HCT116 (cell line): ENCODE results near the gene CELF4. TPM values are rescaled to one million over a fixed set of nuclear protein-coding genes. Genes with fewer than 3 reads are reported as not detected.

Experiments
- ATAC-seq: fragments of 200-7000 bp; cut with Tn5 transposase; 2 replicates; pipeline ENCODE4 v1.9.1; 2020; ENCODE audit warnings: mild to moderate bottlenecking, moderate library complexity
- BruUV-seq: library from RNA; stranded (reverse); fragments of 400-500 nt; replicated peaks from 2 replicates; lab custom pipeline; 2021; lab: Mats Ljungman, UMichigan
- CTCF ChIA-PET: fragments of 300-600 bp; sonication (Branson Sonifier 250); formaldehyde crosslinking; loops from one replicate; lab custom pipeline; 2021; ENCODE audit warnings: antibody characterized with exemption; lab: Charles Lee
- POLR2A ChIA-PET: fragments of 300-600, 350-600 bp; sonication (Branson Sonifier 250); formaldehyde crosslinking; loops from one replicate; lab custom pipeline; 2021; ENCODE audit warnings: antibody characterized with exemption; lab: Charles Lee
- RAD21 ChIA-PET, 2 experiments: fragments of 300-600 bp; sonication (Branson Sonifier 250); formaldehyde crosslinking; loops; one replicate each; lab custom pipeline; 2023; ENCODE audit warnings: low total read pairs in 2 of 2; ENCODE audit not compliant: uncharacterized antibody in 2 of 2, unreplicated experiment in 2 of 2, low non-redundant PET in 1 of 2; lab: Charles Lee
- DNase-seq: peaks from one replicate; pipeline ENCODE4 v3.0.0-alpha.2; 2010; ENCODE audit warnings: low read depth, low spot score
- H2AFZ ChIP-seq: fragments of 200-600 bp; shearing (Covaris generic), sonication (generic); 2 replicates; pipeline ENCODE4 v1.6.1; 2017; ENCODE audit warnings: low read depth, mixed run types, mixed read lengths, antibody characterized with exemption, low read length; ENCODE audit not compliant: poor library complexity, severe bottlenecking
- H3K27ac ChIP-seq: 2 replicates; pipeline ENCODE4 v1.5.1; 2012; ENCODE audit warnings: low read depth, low read length
- H3K27me3 ChIP-seq: fragments of 200-600 bp; sonication (generic); 2 replicates; pipeline ENCODE4 v1.6.1; 2016; ENCODE audit warnings: mixed run types, low read length, mixed read lengths; ENCODE audit not compliant: insufficient read depth
- H3K36me3 ChIP-seq, 2 experiments: fragments of 200-500 bp in 1 of 2; fragments of 200-600 bp in 1 of 2; sonication (Bioruptor generic) in 1 of 2; sonication (generic) in 1 of 2; 2 replicates each; pipeline versions ENCODE4 v1.5.1 to v1.6.1; 2014 to 2016; ENCODE audit warnings: low read length in 2 of 2, inconsistent platforms in 1 of 2, mixed read lengths in 1 of 2, mixed run types in 1 of 2; ENCODE audit not compliant: insufficient read depth in 2 of 2, control insufficient read depth in 1 of 2
- H3K4me1 ChIP-seq, 2 experiments: fragments of 200-600 bp in 1 of 2; sonication (generic) in 1 of 2; 2 replicates each; pipeline versions ENCODE4 v1.5.1 to v1.6.1; 2012 to 2017; ENCODE audit warnings: low read length in 2 of 2, inconsistent platforms in 1 of 2, mild to moderate bottlenecking in 1 of 2, mixed read lengths in 1 of 2, mixed run types in 1 of 2, moderate library complexity in 1 of 2; ENCODE audit not compliant: insufficient read depth in 2 of 2, control insufficient read depth in 1 of 2
- H3K4me2 ChIP-seq: fragments of 200-600 bp; sonication (generic); 2 replicates; pipeline ENCODE4 v1.6.1; 2017; ENCODE audit warnings: mixed run types, low read length, mixed read lengths
- H3K4me3 ChIP-seq, 2 experiments: fragments of 200-600 bp in 1 of 2; sonication (generic) in 1 of 2; replicated peaks in 1 of 2; 2 replicates each; pipeline ENCODE4 v1.5.1; 2011 to 2016; ENCODE audit warnings: low read length in 2 of 2, control low read depth in 1 of 2, low read depth in 1 of 2, mild to moderate bottlenecking in 1 of 2, mixed read lengths in 1 of 2, mixed run types in 1 of 2
- H3K79me2 ChIP-seq: fragments of 200-600 bp; sonication (generic); 2 replicates; pipeline ENCODE4 v1.6.1; 2017; ENCODE audit warnings: mild to moderate bottlenecking, mixed run types, low read length, moderate library complexity, mixed read lengths; ENCODE audit not compliant: insufficient read depth
- H3K9ac ChIP-seq: fragments of 200-600 bp; sonication (generic); 2 replicates; pipeline ENCODE4 v1.6.1; 2016; ENCODE audit warnings: low read length, mixed read lengths
- H3K9me2 ChIP-seq: fragments of 200-600 bp; sonication (generic), shearing (Covaris generic); 2 replicates; pipeline ENCODE4 v1.6.1; 2017; ENCODE audit warnings: mixed run types, mild to moderate bottlenecking, moderate library complexity; ENCODE audit not compliant: insufficient read depth
- H3K9me3 ChIP-seq, 2 experiments: fragments of 200-500 bp in 1 of 2; fragments of 200-600 bp in 1 of 2; sonication (Bioruptor generic) in 1 of 2; sonication (generic) in 1 of 2; 2 replicates each; pipeline ENCODE4 v1.6.1; 2014 to 2017; ENCODE audit warnings: low read length in 2 of 2, mixed read lengths in 2 of 2, inconsistent platforms in 1 of 2, low read depth in 1 of 2, mild to moderate bottlenecking in 1 of 2, mixed run types in 1 of 2, moderate library complexity in 1 of 2; ENCODE audit not compliant: control insufficient read depth in 1 of 2, insufficient read depth in 1 of 2
- H4K20me1 ChIP-seq: fragments of 200-600 bp; sonication (generic), shearing (Covaris generic); 2 replicates; pipeline ENCODE4 v1.6.1; 2017; ENCODE audit warnings: mixed run types, mild to moderate bottlenecking, moderate library complexity; ENCODE audit not compliant: insufficient read depth
- CBX3 ChIP-seq: IDR thresholded peaks from 2 replicates; pipeline ENCODE4 v1.6.1; 2012; ENCODE audit warnings: low read depth
- CEBPB ChIP-seq: IDR thresholded peaks from 2 replicates; pipeline ENCODE4 v1.6.1; 2012; ENCODE audit warnings: low read depth
- ELF1 ChIP-seq: IDR thresholded peaks from 2 replicates; pipeline ENCODE4 v1.6.1; 2012; ENCODE audit warnings: low read depth, borderline replicate concordance
- EZH2phosphoT487 ChIP-seq: fragments of 200-600 bp; IDR thresholded peaks from 2 replicates; pipeline ENCODE4 v1.6.1; 2018; ENCODE audit warnings: antibody characterized with exemption, borderline replicate concordance
- FOSL1 ChIP-seq: IDR thresholded peaks from 2 replicates; pipeline ENCODE4 v1.6.1; 2012; ENCODE audit warnings: low read depth
- JUND ChIP-seq: IDR thresholded peaks from 2 replicates; pipeline ENCODE4 v1.6.1; 2012
- MAX ChIP-seq: IDR thresholded peaks from 2 replicates; pipeline ENCODE4 v1.6.1; 2012
- POLR2A ChIP-seq: IDR thresholded peaks from 2 replicates; pipeline ENCODE4 v1.7.0; 2011; ENCODE audit warnings: borderline replicate concordance; ENCODE audit not compliant: insufficient read depth, insufficient read length; ENCODE audit errors: extremely low read depth
- POLR2AphosphoS5 ChIP-seq: IDR thresholded peaks from 2 replicates; pipeline ENCODE4 v1.6.1; 2011; ENCODE audit warnings: mild to moderate bottlenecking, low read depth, low read length, moderate library complexity
- RAD21 ChIP-seq: IDR thresholded peaks from 2 replicates; pipeline ENCODE4 v1.6.1; 2012; ENCODE audit warnings: low read depth, mild to moderate bottlenecking
- SIN3A ChIP-seq: IDR thresholded peaks from 2 replicates; pipeline ENCODE4 v1.6.1; 2012; ENCODE audit warnings: low read depth
- SP1 ChIP-seq: IDR thresholded peaks from 2 replicates; pipeline ENCODE4 v1.6.1; 2012; ENCODE audit warnings: low read depth
- TCF7L2 ChIP-seq: IDR thresholded peaks from 2 replicates; pipeline ENCODE4 v1.7.0; 2011; ENCODE audit warnings: borderline replicate concordance, inconsistent platforms; ENCODE audit not compliant: insufficient read depth, insufficient read length; ENCODE audit errors: extremely low read depth
- YY1 ChIP-seq: IDR thresholded peaks from 2 replicates; pipeline ENCODE4 v1.6.1; 2011; ENCODE audit warnings: low read length, low read depth, moderate library complexity, mild to moderate bottlenecking; ENCODE audit not compliant: insufficient replicate concordance; ENCODE audit errors: extremely low read depth
- ZBTB33 ChIP-seq: IDR thresholded peaks from 2 replicates; pipeline ENCODE4 v1.6.1; 2011; ENCODE audit warnings: mild to moderate bottlenecking, low read length, moderate library complexity; ENCODE audit not compliant: insufficient replicate concordance; ENCODE audit errors: extremely low read depth
- ZNF274 ChIP-seq: fragments of 200-500 bp; sonication (Bioruptor generic); IDR thresholded peaks from 2 replicates; pipeline ENCODE4 v1.6.1; 2014; ENCODE audit warnings: mild to moderate bottlenecking, low read depth, low read length, inconsistent platforms
- intact Hi-C: fragments of 100-400 bp; cut with micrococcal nuclease; formaldehyde crosslinking; loops from 2 replicates; pipeline ENCODE4 v1.10.0; 2022
- total RNA-seq: library from RNA; stranded (reverse); gene quantifications from one replicate; pipeline ENCODE4 v1.2.1, GENCODE V29; 2021; ENCODE audit not compliant: unreplicated experiment
- TF ChIP-seq, protein P1 (sequence below), 3 experiments: fragments of 200-600 bp in 1 of 3; sonication (generic) in 1 of 3; IDR thresholded peaks in 2 of 3; conservative IDR thresholded peaks in 1 of 3; 2 replicates each; pipeline ENCODE4 v1.5.1; 2012 to 2017; ENCODE audit warnings: low read depth in 2 of 3, low read length in 2 of 3, antibody characterized with exemption in 1 of 3, borderline replicate concordance in 1 of 3, control low read depth in 1 of 3, mild to moderate bottlenecking in 1 of 3, mixed read lengths in 1 of 3, mixed run types in 1 of 3, moderate library complexity in 1 of 3; ENCODE audit not compliant: insufficient read depth in 1 of 3

CELF4 gene
- total RNA-seq, 1 experiment from 2014 or later, result not detected

DNA sequence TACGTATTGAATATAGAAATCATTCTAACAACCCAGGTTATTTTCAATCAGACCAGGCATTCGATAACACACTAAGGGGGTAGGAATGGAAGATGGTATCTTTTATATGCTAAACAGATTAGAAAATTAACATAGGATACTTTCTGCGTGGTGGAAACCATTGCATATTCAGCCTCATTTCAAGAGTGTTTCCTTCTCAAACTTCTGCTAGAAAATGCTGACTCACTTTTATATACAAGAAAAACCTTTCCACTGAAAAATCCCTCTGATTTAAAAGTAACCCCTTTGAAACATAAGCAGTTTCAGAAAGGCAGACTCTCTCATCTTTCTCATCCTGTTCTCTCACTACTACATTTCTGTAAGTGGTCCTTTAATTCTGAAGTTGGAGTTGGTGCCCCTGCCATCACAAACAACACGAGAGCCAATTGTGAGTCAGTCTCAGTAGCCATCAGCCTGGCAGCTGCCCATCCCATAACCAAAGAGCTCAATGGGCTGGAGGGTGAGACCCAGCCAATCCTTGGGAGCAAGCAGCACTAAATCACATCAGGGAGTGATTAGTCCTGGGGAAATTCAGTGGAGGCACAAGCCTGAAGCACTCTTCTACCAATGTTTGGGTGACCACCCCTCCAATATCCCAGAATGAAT, 343.1 kb downstream of the CELF4 start:
- RAD21 ChIA-PET, result no interaction called here
- no peak overlapping the region for H3K9ac ChIP-seq
- no peaks in the 10 kb centered on the region for H4K20me1 ChIP-seq
- no peak for ATAC-seq
- no peaks in the 10 kb centered on the region for H3K9me2 ChIP-seq
- H2AFZ ChIP-seq, result no peak overlapping the region
- no peak overlapping the region for H3K27ac ChIP-seq
- no peaks in the 10 kb centered on the region for H3K4me1 ChIP-seq
- intact Hi-C loops, result no loop called here
- no peak overlapping the region for H3K4me2 ChIP-seq
- CTCF ChIA-PET, result no interaction called here
- H3K79me2 ChIP-seq, result no peaks in the 10 kb centered on the region
- TF ChIP-seq YY1 (no peak), SIN3A (no peak), TCF7L2 (no peak), ELF1 (no peak), ZNF274 (no peak), EZH2phosphoT487 (no peak), MAX (no peak), RAD21 (no peak), POLR2AphosphoS5 (no peak), CEBPB (no peak), FOSL1 (no peak), CBX3 (no peak), SP1 (no peak), POLR2A (no peak), ZBTB33 (no peak), JUND (no peak)
- TF ChIP-seq, protein P1, sequence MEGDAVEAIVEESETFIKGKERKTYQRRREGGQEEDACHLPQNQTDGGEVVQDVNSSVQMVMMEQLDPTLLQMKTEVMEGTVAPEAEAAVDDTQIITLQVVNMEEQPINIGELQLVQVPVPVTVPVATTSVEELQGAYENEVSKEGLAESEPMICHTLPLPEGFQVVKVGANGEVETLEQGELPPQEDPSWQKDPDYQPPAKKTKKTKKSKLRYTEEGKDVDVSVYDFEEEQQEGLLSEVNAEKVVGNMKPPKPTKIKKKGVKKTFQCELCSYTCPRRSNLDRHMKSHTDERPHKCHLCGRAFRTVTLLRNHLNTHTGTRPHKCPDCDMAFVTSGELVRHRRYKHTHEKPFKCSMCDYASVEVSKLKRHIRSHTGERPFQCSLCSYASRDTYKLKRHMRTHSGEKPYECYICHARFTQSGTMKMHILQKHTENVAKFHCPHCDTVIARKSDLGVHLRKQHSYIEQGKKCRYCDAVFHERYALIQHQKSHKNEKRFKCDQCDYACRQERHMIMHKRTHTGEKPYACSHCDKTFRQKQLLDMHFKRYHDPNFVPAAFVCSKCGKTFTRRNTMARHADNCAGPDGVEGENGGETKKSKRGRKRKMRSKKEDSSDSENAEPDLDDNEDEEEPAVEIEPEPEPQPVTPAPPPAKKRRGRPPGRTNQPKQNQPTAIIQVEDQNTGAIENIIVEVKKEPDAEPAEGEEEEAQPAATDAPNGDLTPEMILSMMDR (IDR thresholded peaks at IDR 0.05 in 2 of 3, conservative IDR thresholded peaks at IDR 0.05 in 1 of 3; ENCODE audit: borderline replicate concordance in 1 of 3, insufficient read depth in 1 of 3, low read depth in 2 of 3, low read length in 2 of 3), result no peak
- TF ChIP-seq, all 23 proteins: peak for 0
- H3K4me3 ChIP-seq, result no peak overlapping the region
- no peaks in the 10 kb centered on the region for H3K27me3 ChIP-seq
- no TSS peak for BruUV-seq
- H3K9me3 ChIP-seq, result no peaks in the 10 kb centered on the region
- DNase-seq, result no peak
- H3K36me3 ChIP-seq, result no peaks in the 10 kb centered on the region
- POLR2A ChIA-PET, result no interaction called here
